Ectodermal cell (in vitro differentiated cells): ENCODE measurements around the gene ZNF420.
A peak's percentile ranks its signal among the peaks of the same experiment; 100 is the strongest.
"Not testable (repeated sequence)": the region's sequence is repeated elsewhere in the genome, so short reads cannot be mapped to it uniquely, and the experiment has no call there.

Experiments
- H3K27ac ChIP-seq: 2 replicates; pipeline ENCODE4 v1.7.0; 2013; ENCODE audit warnings: mild to moderate bottlenecking, low read depth, low read length; ENCODE audit not compliant: insufficient read depth, poor library complexity, severe bottlenecking
- H3K27me3 ChIP-seq: 2 replicates; pipeline ENCODE4 v1.7.0; 2013; ENCODE audit warnings: mild to moderate bottlenecking, low read length; ENCODE audit not compliant: insufficient read depth, control insufficient read depth, poor library complexity, severe bottlenecking
- H3K36me3 ChIP-seq: one replicate; pipeline ENCODE4 v1.7.0; 2013; ENCODE audit warnings: low read length; ENCODE audit not compliant: control insufficient read depth, insufficient read depth
- H3K4me1 ChIP-seq: one replicate; pipeline ENCODE4 v1.7.0; 2013; ENCODE audit warnings: low read length; ENCODE audit not compliant: control insufficient read depth, insufficient read depth
- H3K4me3 ChIP-seq: 2 replicates; pipeline ENCODE4 v1.7.0; 2013; ENCODE audit warnings: low read depth, low read length, control low read depth; ENCODE audit not compliant: insufficient read depth
- H3K9me3 ChIP-seq: 2 replicates; pipeline ENCODE4 v1.7.0; 2013; ENCODE audit warnings: mild to moderate bottlenecking, low read length, moderate library complexity; ENCODE audit not compliant: control insufficient read depth
- WGBS, 2 experiments: methylation state at CpG; one replicate each; pipeline ENCODE4 v1.1.7; 2013; ENCODE audit warnings: missing lambda C conversion rate in 2 of 2; 5-methylcytosine and 5-hydroxymethylcytosine counted together

ZNF420 gene

GRCh38 chr19:37078717-37079032 lies 442 bp downstream of the ZNF420 start:
- peaks cover 3% of the 10 kb centered on the region for H3K9me3 ChIP-seq
- H3K27ac ChIP-seq, result no peak overlapping the region
- no peaks in the 10 kb centered on the region for H3K4me1 ChIP-seq
- H3K36me3 ChIP-seq, result no peaks in the 10 kb centered on the region
- H3K4me3 ChIP-seq, result peak overlapping the region; percentile 87
- H3K27me3 ChIP-seq, result no peaks in the 10 kb centered on the region
- WGBS, 2 experiments, result 12 to 13% methylated on average over 7 of the region's 7 CpGs

GRCh38 chr19:37079238-37079637 lies 1.0 kb downstream of the ZNF420 start:
- Histone ChIP-seq H3K36me3 (no peaks in the 10 kb centered on the region), H3K27ac (no peak overlapping the region), H3K9me3 (peaks cover 3% of the 10 kb centered on the region), H3K4me1 (no peaks in the 10 kb centered on the region), H3K27me3 (no peaks in the 10 kb centered on the region), H3K4me3 (peak overlapping the region; percentile 87)
- 93 to 94% methylated on average over 4 of the region's 4 CpGs for WGBS, 2 experiments

GRCh38 chr19:37082307-37082706 lies 4.1 kb downstream of the ZNF420 start:
- Histone ChIP-seq H3K27ac (no peak overlapping the region), H3K4me3 (no peak overlapping the region), H3K27me3 (no peaks in the 10 kb centered on the region), H3K9me3 (peaks cover 3% of the 10 kb centered on the region), H3K36me3 (no peaks in the 10 kb centered on the region), H3K4me1 (no peaks in the 10 kb centered on the region)
- WGBS, 2 experiments, result 87 to 89% methylated on average over 2 of the region's 2 CpGs

GRCh38 chr19:37087110-37087509 lies 8.9 kb downstream of the ZNF420 start:
- Histone ChIP-seq H3K27me3 (no peaks in the 10 kb centered on the region), H3K27ac (no peak overlapping the region), H3K9me3 (no peaks in the 10 kb centered on the region), H3K36me3 (peaks cover 26% of the 10 kb centered on the region), H3K4me3 (no peak overlapping the region), H3K4me1 (no peaks in the 10 kb centered on the region)
- 89 to 100% methylated on average over 1 of the region's 1 CpG for WGBS, 2 experiments

- H3K9me3 ChIP-seq, result peaks cover 6% of the 10 kb centered on the region
Observed at GRCh38 chr19:37095859-37096258, 17.6 kb downstream of the ZNF420 start.

GRCh38 chr19:37098570-37098969 lies 20.3 kb downstream of the ZNF420 start:
- H3K4me1 ChIP-seq, result no peaks in the 10 kb centered on the region
- H3K4me3 ChIP-seq, result no peak overlapping the region
- 100% methylated on average over 1 of the region's 1 CpG; no CpG with 5 or more reads in 1 of the 2 experiments for WGBS, 2 experiments
- peaks cover 6% of the 10 kb centered on the region for H3K9me3 ChIP-seq
- H3K27me3 ChIP-seq, result no peaks in the 10 kb centered on the region
- H3K36me3 ChIP-seq, result peaks cover 48% of the 10 kb centered on the region
- no peak overlapping the region for H3K27ac ChIP-seq

More at GRCh38 chr19:37095859-37096258, 17.6 kb downstream of the ZNF420 start:
- H3K4me1 ChIP-seq, result no peaks in the 10 kb centered on the region
- no peaks in the 10 kb centered on the region for H3K27me3 ChIP-seq
- 60 to 83% methylated on average over 1 of the region's 1 CpG for WGBS, 2 experiments
- H3K36me3 ChIP-seq, result peaks cover 63% of the 10 kb centered on the region
- H3K4me3 ChIP-seq, result no peak overlapping the region
- H3K27ac ChIP-seq, result no peak overlapping the region

- WGBS, 2 experiments, result 99 to 100% methylated on average over 4 to 5 of the region's 5 CpGs
- H3K4me1 ChIP-seq, H3K4me3 ChIP-seq, H3K9me3 ChIP-seq, H3K27ac ChIP-seq, H3K27me3 ChIP-seq: not testable (repeated sequence)
- peaks cover 19% of the 10 kb centered on the region for H3K36me3 ChIP-seq
Observed at GRCh38 chr19:37104135-37104534, 25.9 kb downstream of the ZNF420 start.

GRCh38 chr19:37111753-37112152 lies 33.5 kb downstream of the ZNF420 start:
- not testable (repeated sequence) for H3K36me3 ChIP-seq

GRCh38 chr19:37114001-37114400 lies 35.8 kb downstream of the ZNF420 start:
- H3K4me3 ChIP-seq, result no peak overlapping the region
- H3K36me3 ChIP-seq, result peaks cover 7% of the 10 kb centered on the region
- WGBS, 2 experiments, result 96 to 99% methylated on average over 7 to 9 of the region's 9 CpGs
- peaks cover 12% of the 10 kb centered on the region for H3K9me3 ChIP-seq
- no peaks in the 10 kb centered on the region for H3K4me1 ChIP-seq
- no peak overlapping the region for H3K27ac ChIP-seq
- H3K27me3 ChIP-seq, result no peaks in the 10 kb centered on the region

More at GRCh38 chr19:37111753-37112152, 33.5 kb downstream of the ZNF420 start:
- peaks cover 12% of the 10 kb centered on the region for H3K9me3 ChIP-seq
- not testable (repeated sequence) for H3K4me3 ChIP-seq, H3K4me1 ChIP-seq, H3K27ac ChIP-seq, H3K27me3 ChIP-seq
- WGBS, 2 experiments, result 87 to 88% methylated on average over 6 to 7 of the region's 7 CpGs

GRCh38 chr19:37122093-37122492 lies 43.9 kb downstream of the ZNF420 start:
- H3K9me3 ChIP-seq, H3K36me3 ChIP-seq: not testable (repeated sequence)
- WGBS, 2 experiments, result 100% methylated on average over 1 of the region's 3 CpGs; no CpG with 5 or more reads in 1 of the 2 experiments

More at GRCh38 chr19:37122093-37122492, 43.9 kb downstream of the ZNF420 start:
- H3K4me3 ChIP-seq, H3K4me1 ChIP-seq, H3K27me3 ChIP-seq, H3K27ac ChIP-seq: not testable (repeated sequence)
